Measurements from ENCODE around the gene PRAC1.
A peak's percentile ranks its signal among the peaks of the same experiment; 100 is the strongest.

PRAC1 gene

GRCh38 chr17:48727415-48728175 lies 5.3 kb upstream of the PRAC1 start:
- Histone ChIP-seq H4K20me1 (ENCODE audit: insufficient read depth, low read length) (no peaks in the 10 kb centered on the region), H3K9ac (ENCODE audit: low read length) (no peak overlapping the region), H3K4me1 (ENCODE audit: low read length) (no peaks in the 10 kb centered on the region), H3K36me3 (replicated peaks; ENCODE audit: insufficient read depth, low read length) (no peaks in the 10 kb centered on the region), H3F3A (ENCODE audit: insufficient read depth, low read length) (no peaks in the 10 kb centered on the region), H3K9me3 (replicated peaks; ENCODE audit: insufficient read depth, low read length) (no peaks in the 10 kb centered on the region), H3K4me3 (ENCODE audit: low read length) (no peak overlapping the region), H3K27ac (ENCODE audit: low read length) (no peak overlapping the region), H3K9me2 (replicated peaks; ENCODE audit: insufficient read depth, low read length) (no peaks in the 10 kb centered on the region), H2AFZ (ENCODE audit: low read length) (no peak overlapping the region), H3K4me2 (ENCODE audit: low read depth, low read length) (peak overlapping the region; percentile 76; the same call in 1 of the 2 replicates), H3K79me2 (ENCODE audit: low read length) (no peaks in the 10 kb centered on the region), H3K27me3 (replicated peaks; ENCODE audit: insufficient read depth, low read length) (peaks cover 97% of the 10 kb centered on the region)
- DNase-seq, result no peak
- TF ChIP-seq EZH2 (optimal IDR thresholded peaks at IDR 0.05; ENCODE audit: low read depth, low read length) (no peak), EZH2phosphoT487 (IDR thresholded peaks at IDR 0.05; ENCODE audit: low read length) (no peak), CTCF (IDR thresholded peaks at IDR 0.05; ENCODE audit: low read length) (no peak)

DNA sequence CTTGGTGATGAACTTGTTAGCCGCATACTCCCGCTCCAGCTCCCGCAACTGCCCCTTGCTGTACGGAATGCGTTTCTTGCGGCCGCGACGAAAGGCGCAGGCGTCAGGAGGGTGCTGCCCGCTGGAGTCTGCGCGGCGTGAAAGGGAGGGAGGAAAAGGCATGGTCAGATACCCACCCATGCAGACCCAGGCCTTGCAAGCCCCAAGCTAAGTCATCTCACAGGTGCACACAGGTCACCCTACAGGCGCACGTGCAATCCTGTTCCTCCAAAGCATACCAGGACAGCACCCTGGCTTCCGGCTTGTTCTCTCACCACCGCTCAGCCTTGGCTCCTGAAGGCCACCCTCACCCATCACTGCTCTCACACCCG lies 4.6 kb upstream of the PRAC1 start:
- H3K36me3 ChIP-seq (replicated peaks; ENCODE audit: insufficient read depth, low read length), result no peaks in the 10 kb centered on the region
- H3K9me2 ChIP-seq (replicated peaks; ENCODE audit: insufficient read depth, low read length), result no peaks in the 10 kb centered on the region
- H3K27ac ChIP-seq (ENCODE audit: low read length), result no peak overlapping the region
- no peaks in the 10 kb centered on the region for H3K4me1 ChIP-seq (ENCODE audit: low read length)
- no peak for DNase-seq
- no peaks in the 10 kb centered on the region for H3K9me3 ChIP-seq (replicated peaks; ENCODE audit: insufficient read depth, low read length)
- H3K4me3 ChIP-seq (ENCODE audit: low read length), result no peak overlapping the region
- H3F3A ChIP-seq (ENCODE audit: insufficient read depth, low read length), result no peaks in the 10 kb centered on the region
- no peak for TF ChIP-seq EZH2 (optimal IDR thresholded peaks at IDR 0.05; ENCODE audit: low read depth, low read length)
- no peak for TF ChIP-seq CTCF (IDR thresholded peaks at IDR 0.05; ENCODE audit: low read length)
- no peak for TF ChIP-seq EZH2phosphoT487 (IDR thresholded peaks at IDR 0.05; ENCODE audit: low read length)
- H3K79me2 ChIP-seq (ENCODE audit: low read length), result no peaks in the 10 kb centered on the region
- no peak overlapping the region for H3K9ac ChIP-seq (ENCODE audit: low read length)
- H4K20me1 ChIP-seq (ENCODE audit: insufficient read depth, low read length), result no peaks in the 10 kb centered on the region
- H3K4me2 ChIP-seq (ENCODE audit: low read depth, low read length), result no peak overlapping the region
- peaks cover 97% of the 10 kb centered on the region for H3K27me3 ChIP-seq (replicated peaks; ENCODE audit: insufficient read depth, low read length)
- H2AFZ ChIP-seq (ENCODE audit: low read length), result no peak overlapping the region

DNA sequence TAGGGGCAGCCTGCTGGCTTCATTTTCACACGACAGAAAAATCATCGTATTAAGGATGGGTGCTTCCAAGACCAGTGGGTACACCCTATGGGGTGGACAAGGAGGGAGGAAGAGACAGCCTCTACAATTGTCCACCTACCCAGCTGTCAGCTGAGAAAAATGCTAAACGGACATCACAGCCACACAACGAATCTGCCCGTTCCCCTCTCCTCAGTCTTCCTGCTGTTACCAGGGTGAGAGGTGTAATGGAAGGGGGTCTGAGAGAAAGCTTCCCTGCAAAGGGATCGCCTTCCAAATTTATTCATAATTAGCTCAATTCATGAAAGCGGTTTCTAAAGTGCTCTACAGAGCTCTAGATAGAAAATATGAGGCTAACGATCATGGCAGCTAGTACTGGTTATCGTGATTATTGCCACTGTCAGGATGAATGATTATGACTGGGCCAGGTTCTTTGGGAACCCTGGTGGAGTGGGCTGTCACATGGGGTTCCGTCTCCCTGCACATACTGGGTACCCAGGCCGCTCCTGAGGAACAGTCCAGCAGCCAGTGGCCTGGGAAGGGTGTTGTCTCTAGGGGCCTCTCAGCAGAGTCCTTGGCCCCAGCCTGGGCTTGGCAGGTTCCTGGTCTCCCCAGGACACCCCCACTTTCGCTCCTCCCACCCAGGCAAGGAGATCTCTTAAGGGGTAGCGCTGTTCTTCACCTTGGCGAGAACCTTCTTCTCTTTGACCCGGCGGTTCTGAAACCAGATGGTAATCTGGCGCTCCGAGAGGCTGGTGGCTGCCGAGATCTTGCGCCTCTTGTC lies 4.0 kb upstream of the PRAC1 start:
- Histone ChIP-seq H3K79me2 (ENCODE audit: low read length) (no peaks in the 10 kb centered on the region), H3K36me3 (replicated peaks; ENCODE audit: insufficient read depth, low read length) (no peaks in the 10 kb centered on the region), H4K20me1 (ENCODE audit: insufficient read depth, low read length) (no peaks in the 10 kb centered on the region), H3K9me2 (replicated peaks; ENCODE audit: insufficient read depth, low read length) (no peaks in the 10 kb centered on the region), H3K9ac (ENCODE audit: low read length) (no peak overlapping the region), H3F3A (ENCODE audit: insufficient read depth, low read length) (no peaks in the 10 kb centered on the region), H3K27ac (ENCODE audit: low read length) (no peak overlapping the region), H3K4me2 (ENCODE audit: low read depth, low read length) (no peak overlapping the region), H3K27me3 (replicated peaks; ENCODE audit: insufficient read depth, low read length) (peaks cover 91% of the 10 kb centered on the region), H3K4me1 (ENCODE audit: low read length) (no peaks in the 10 kb centered on the region), H3K4me3 (ENCODE audit: low read length) (no peak overlapping the region), H3K9me3 (replicated peaks; ENCODE audit: insufficient read depth, low read length) (no peaks in the 10 kb centered on the region), H2AFZ (ENCODE audit: low read length) (no peak overlapping the region)
- TF ChIP-seq CTCF (IDR thresholded peaks at IDR 0.05; ENCODE audit: low read length) (no peak), EZH2 (optimal IDR thresholded peaks at IDR 0.05; ENCODE audit: low read depth, low read length) (no peak), EZH2phosphoT487 (IDR thresholded peaks at IDR 0.05; ENCODE audit: low read length) (no peak)
- DNase-seq, result no peak
